ENCODE measurements around the gene RREB1.

- no peak for TF ChIP-seq CTCF (IDR thresholded peaks at IDR 0.05)
- no peak for TF ChIP-seq POLR2A (IDR thresholded peaks at IDR 0.05)
- no peak for TF ChIP-seq EP300 (IDR thresholded peaks at IDR 0.05)
Observed at GRCh38 chr6:7166410-7167293, 58.9 kb downstream of the RREB1 start.
